HL-60/S4 treated with retinoic acid at 250 ng/mL for 4 days and 3 days (cell line): ENCODE measurements around the gene TIGD6.

Experiments
- in situ Hi-C: fragments of 300-500 bp; cut with MboI; formaldehyde crosslinking; loops from 2 replicates; pipeline ENCODE4 v1.7.0; 2022; ENCODE audit warnings: low sequenced_read_pairs

The TIGD6 gene

GRCh38 chr5:150017226-150018005, 17.0 kb upstream of the TIGD6 start:
- in situ Hi-C loops, result no loop called here

DNA sequence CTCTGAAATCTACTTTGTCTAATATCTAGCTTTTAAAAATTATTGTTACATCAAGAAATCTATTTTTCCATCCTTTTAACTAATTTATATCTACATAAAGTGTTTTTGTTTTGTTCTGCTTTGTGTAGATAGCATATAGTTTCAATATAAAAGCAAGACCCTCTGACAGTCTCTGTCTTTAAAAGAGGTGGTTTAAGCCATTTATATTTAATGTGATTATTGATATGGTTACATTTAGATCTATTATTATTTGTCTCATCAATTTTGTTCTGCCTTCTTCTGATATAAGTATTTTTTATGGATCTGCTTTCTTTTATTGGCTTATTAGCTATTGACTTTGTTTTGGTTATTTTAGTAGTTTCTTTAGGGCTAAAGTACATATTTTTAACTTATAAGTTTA, 16.1 kb upstream of the TIGD6 start:
- in situ Hi-C loops, result no loop called here

DNA sequence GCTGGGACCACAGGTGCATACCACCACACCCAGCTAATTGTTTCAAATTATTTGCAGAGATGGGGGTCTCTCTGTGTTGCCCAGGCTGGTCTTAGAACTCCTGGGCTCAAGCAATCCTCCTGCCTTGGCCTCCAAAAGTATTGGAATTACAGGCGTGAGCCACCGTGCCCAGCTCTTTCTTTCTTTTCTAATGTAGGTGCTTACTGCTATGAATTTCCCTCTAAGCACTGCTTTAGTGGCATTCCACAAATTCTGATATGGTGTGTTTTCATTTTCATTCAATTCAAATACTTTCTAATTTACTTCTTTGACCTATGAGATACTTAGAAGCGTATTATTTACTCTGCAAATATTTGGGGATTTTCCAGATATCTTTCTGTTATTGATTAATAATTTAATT, 15.0 kb upstream of the TIGD6 start:
- in situ Hi-C loops, result no loop called here

DNA sequence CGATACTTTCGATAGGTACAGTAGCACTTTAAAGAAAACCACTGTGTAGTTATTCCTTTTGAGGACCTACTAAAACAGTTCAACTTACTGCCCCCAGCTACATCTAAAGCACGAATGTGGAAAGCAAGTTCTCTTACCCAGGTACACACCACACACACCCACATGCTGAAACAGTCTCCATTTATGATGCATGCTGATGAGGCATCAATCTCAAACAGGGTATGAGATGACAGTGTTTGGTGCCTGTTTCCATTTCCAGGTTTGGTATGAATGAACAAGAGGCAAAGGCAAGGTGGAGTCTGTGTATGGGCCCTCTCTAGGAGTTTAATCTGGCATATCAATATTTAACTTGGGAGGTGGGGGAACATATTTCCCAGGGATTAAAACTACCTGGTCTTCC, 14.0 kb upstream of the TIGD6 start:
- in situ Hi-C loops, result no loop called here

- in situ Hi-C loops, result no loop called here
These were observed 13.5 kb upstream of the TIGD6 start for GRCh38 chr5:150013931-150014330.

DNA sequence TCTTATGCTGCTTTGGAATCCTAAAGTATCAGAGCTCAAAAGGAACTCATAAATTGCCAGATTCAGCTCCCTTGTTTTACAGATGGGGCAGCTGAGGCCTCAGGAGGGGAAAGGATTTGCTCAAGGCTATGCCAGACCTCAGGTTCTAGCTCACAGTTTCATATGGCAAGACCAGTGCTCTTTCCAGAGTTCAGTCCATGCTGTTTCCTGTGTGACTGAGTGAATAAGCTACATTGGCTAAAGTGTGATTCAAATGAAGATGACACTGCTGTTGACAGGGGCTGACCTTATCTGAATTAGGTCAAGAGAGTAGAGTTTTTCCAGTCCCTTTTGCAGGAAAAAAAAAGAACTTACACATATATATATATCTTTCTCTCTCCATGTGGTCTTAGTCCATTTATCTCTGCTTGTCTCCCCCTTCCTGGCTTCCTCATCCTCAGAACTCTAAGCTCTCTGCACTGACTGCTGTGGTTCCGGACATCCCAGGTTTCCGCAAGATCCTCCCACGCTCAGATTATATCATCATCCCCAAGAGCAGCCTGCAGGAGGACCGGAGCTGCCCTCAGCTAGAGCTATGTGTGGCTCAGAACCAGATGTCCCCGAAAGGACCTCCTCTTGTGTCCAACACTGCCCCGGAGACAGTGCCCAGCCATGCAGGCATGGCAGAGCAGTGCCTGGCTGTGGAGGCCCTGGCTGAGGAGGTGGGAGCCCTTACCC, 9.4 kb upstream of the TIGD6 start:
- in situ Hi-C loops, result no loop called here

DNA sequence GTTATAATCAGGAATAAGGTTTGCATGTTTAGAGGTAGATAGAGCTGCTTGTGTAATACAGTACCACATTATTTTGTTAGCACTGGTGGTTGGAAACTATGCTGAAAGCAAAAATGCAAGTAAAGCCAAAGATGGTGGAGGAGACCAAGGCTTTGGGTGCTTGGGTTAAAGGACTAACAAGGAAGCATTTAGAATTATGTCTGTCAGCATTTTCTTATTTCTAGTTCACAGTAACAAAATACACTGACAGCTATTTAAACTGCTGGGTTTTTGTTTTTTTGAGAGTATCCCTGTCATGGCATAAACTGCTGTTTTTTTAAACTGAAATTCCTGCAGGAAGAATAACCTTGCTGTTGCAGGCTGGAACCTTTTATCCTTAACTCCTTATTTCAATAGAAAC, 6.6 kb upstream of the TIGD6 start:
- in situ Hi-C loops, result no loop called here

- in situ Hi-C loops, result no loop called here
These were observed 5.9 kb upstream of the TIGD6 start for GRCh38 chr5:150006318-150006717.

DNA sequence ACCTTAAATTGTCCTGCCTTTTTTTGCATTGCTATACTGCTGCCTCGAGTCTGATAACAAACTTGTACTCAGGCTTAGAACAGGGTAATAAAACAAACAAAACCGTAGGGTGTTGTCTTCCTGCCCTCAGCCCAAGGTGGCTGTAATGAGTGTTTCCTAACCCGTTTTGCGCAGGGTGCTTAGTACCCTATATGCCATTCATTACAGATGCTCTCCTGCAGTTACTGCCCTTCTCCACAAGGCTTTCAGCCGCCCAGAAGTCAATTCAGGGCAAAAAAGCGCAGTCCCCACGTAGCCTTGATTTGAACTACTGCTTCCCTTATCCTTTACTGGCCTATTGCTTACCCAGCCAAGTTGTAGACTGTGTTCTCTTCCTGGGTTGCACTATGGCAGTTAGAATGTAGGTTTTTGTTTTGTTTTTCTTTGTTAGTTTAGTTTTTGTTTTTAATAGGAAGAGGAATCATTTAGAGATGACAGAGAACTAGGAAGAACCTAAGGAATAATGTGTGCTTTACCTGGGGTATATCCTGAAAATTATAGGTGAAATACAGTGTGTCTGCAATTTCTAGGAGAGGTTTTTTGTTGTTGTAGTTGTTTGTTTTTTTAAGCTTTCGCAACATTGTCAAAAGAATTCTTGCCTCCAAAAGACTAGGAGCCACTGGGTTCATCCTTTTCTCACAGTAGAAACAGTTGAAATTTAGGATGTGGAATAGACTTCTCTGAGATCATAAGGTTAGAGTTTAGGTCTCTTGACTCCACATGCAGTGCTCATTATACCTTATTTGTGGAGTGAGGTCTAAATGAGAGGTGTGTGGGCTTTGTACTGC, 1.4 kb upstream of the TIGD6 start:
- in situ Hi-C loops, result no loop called here

- in situ Hi-C loops, result no loop called here
These were observed 671 bp upstream of the TIGD6 start for GRCh38 chr5:150000990-150001659.

GRCh38 chr5:149999866-150000255, 593 bp downstream of the TIGD6 start:
- in situ Hi-C loops, result loop anchor here (10.0 kb wide), 2 partner anchors 165 to 365 kb away; no protein-coding TSS in a partner anchor

- in situ Hi-C loops, result loop anchor here (10.0 kb wide), 2 partner anchors 165 to 365 kb away; no protein-coding TSS in a partner anchor
These were observed 1.1 kb downstream of the TIGD6 start for GRCh38 chr5:149999359-149999758.

- in situ Hi-C loops, result loop anchor here (10.0 kb wide), 2 partner anchors 163 to 363 kb away; no protein-coding TSS in a partner anchor
These were observed 2.2 kb downstream of the TIGD6 start for GRCh38 chr5:149998281-149998680.

DNA sequence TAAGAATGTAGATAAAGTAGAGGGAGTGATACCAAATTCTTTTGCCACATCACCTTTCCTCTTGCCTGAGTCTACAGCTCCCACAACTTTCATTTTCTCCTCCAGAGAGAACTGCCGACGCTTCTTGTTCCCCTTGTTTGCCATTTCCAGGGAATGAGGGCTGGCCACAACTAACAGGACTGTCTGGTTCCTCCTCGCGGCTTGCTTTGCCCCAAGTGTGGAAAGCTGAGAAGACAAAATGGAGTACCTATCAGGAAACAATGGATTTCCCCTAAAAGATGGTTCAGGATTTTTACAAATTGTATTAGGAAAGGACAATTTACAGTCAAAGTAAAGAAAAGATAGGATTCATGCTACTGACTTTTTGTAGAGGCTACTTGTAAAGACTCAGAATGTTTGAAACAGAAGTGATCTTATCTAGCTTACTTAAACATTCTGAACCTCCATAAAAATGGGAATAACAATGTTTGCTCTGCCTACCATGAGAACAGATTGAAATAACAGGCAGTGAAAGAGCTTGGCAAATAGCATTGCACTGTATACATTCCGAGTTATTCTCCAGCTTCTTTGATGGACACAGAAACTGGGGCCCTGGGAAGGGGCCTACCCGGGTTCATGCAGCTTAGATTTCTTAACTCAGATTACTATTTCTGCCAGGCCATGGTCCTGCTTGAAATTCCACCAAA, 4.1 kb downstream of the TIGD6 start:
- in situ Hi-C loops, result loop anchor here (10.0 kb wide), 2 partner anchors 162 to 362 kb away; no protein-coding TSS in a partner anchor

DNA sequence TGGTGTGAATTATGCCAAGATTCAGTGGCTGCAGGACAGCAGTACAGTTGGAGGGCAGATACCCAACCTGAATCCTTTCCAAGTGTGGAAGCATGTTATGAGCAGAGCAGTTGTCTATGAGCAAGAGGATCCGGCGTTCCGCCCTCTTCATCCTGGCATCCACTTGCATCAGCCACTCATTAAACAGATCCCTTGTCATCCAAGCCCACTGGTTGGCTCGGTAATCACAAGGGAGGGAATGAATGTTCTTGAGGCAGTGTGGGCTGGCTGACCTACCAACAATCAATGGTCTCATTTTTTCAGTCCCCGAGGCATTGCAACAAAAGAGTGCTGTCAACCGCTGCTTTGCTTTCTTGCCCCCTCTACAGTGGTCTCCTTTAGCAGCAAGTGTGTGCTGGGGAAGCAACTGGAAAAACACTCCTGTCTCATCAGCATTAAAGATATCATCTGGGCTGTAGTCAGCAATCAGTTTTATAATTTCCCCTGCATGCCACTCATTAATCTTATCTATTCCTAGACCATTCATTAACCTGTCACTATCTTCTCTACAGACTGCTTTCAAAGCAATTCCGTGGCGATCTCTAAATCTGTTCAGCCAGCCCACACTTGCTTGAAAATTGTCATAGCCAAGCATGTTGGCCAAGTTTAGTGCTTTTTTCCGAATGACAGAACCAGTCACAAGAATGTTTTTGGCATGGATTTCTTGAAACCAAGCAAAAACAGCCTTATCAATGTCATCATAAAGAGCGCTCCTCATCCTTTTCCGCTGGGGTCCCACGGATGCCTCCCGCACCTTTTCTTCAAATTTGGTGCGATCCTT, 4.9 kb downstream of the TIGD6 start:
- in situ Hi-C loops, result loop anchor here (10.0 kb wide), 2 partner anchors 161 to 361 kb away; no protein-coding TSS in a partner anchor

GRCh38 chr5:149993471-149993870, 7.0 kb downstream of the TIGD6 start:
- in situ Hi-C loops, result loop anchor here (10.0 kb wide), 2 partner anchors 159 to 359 kb away; no protein-coding TSS in a partner anchor

DNA sequence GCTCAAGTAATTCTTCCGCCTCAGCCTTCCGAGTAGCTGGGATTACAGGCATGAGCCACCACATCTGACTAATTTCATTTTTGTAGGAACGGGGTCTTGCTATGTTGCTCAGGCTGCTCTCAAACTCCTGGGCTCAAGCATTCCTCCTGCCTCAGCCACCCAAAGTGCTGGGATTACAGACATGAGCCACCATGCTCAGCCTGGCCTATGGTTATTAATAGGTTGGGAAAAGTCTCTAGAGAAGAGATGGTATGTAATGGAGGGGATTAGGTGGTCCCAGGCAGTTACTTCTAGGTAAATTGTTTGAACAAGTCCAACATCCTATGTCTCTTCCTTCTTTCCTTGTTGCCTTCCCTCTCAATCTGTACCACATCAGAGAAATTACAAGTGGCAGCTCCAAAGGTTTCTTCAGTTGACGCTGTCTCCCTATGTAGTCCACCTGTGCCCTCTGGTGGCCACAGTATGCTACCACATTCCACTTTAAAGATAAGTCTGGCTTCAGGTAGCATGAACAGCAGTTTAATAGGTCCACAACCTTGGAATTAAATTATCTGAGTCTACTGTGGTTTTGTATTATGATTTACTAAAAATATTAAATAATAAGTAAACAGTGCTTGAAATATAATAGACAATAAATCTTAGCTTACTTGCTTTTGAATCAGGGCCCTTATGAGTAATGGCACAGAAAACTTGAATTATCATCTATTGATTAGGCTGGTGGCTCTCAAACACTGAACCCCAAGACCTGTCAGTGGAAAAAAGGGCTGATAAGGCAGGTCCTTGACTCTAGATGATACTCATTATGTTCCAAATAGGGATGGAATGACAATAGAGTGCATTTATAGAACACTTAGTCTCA, 9.7 kb downstream of the TIGD6 start:
- in situ Hi-C loops, result loop anchor here (10.0 kb wide), 2 partner anchors 156 to 356 kb away; no protein-coding TSS in a partner anchor

- in situ Hi-C loops, result no loop called here
These were observed 12.3 kb downstream of the TIGD6 start for GRCh38 chr5:149988126-149988525.
